Measurements from ENCODE around the gene YY1.

Gene YY1

GRCh38 chr14:100275214-100275613 lies 36.3 kb downstream of the YY1 start:
- Histone ChIP-seq H3K27ac (ENCODE audit: low read length) (no peak overlapping the region), H4K20me1 (ENCODE audit: insufficient read depth, low read length) (peaks cover 86% of the 10 kb centered on the region), H3K4me3 (ENCODE audit: low read depth in 1 of 2, low read length in 2 of 2) (no peak overlapping the region), H3K4me1 (ENCODE audit: insufficient read depth, low read length) (no peaks in the 10 kb centered on the region), H3K36me3 (ENCODE audit: insufficient read depth, low read length) (peaks cover 84% of the 10 kb centered on the region), H3K4me2 (ENCODE audit: insufficient read depth, low read length) (no peak overlapping the region), H3K27me3 (ENCODE audit: insufficient read depth, low read length, poor library complexity) (no peaks in the 10 kb centered on the region), H2AFZ (ENCODE audit: low read depth, low read length) (no peak overlapping the region), H3K9ac (ENCODE audit: low read depth, low read length) (no peak overlapping the region), H3K9me3 (ENCODE audit: insufficient read depth, low read length, severe bottlenecking) (no peaks in the 10 kb centered on the region), H3K79me2 (ENCODE audit: insufficient read depth, low read length) (peaks cover 97% of the 10 kb centered on the region)
- DNase-seq (no peak), ATAC-seq (ENCODE audit: insufficient read depth, low read depth) (no peak)
- no peak for TF ChIP-seq EZH2 (IDR thresholded peaks at IDR 0.05; ENCODE audit: borderline replicate concordance, low read depth, low read length, severe bottlenecking)
- no peak for TF ChIP-seq CTCF (IDR thresholded peaks at IDR 0.05; ENCODE audit: borderline replicate concordance, extremely low read depth, low read length, poor library complexity, severe bottlenecking)

GRCh38 chr14:100278702-100279101 lies 39.8 kb downstream of the YY1 start:
- TF ChIP-seq CTCF (IDR thresholded peaks at IDR 0.05; ENCODE audit: borderline replicate concordance, extremely low read depth, low read length, poor library complexity, severe bottlenecking) (no peak), EZH2 (IDR thresholded peaks at IDR 0.05; ENCODE audit: borderline replicate concordance, low read depth, low read length, severe bottlenecking) (no peak)
- no peak overlapping the region for H2AFZ ChIP-seq (ENCODE audit: low read depth, low read length)
- no peak for ATAC-seq (ENCODE audit: insufficient read depth, low read depth)
- peaks cover 89% of the 10 kb centered on the region for H3K36me3 ChIP-seq (ENCODE audit: insufficient read depth, low read length)
- H3K4me2 ChIP-seq (ENCODE audit: insufficient read depth, low read length), result no peak overlapping the region
- H3K9ac ChIP-seq (ENCODE audit: low read depth, low read length), result no peak overlapping the region
- H3K4me3 ChIP-seq (ENCODE audit: low read depth in 1 of 2, low read length in 2 of 2), result no peak overlapping the region
- DNase-seq, result no peak
- peaks cover 87% of the 10 kb centered on the region for H4K20me1 ChIP-seq (ENCODE audit: insufficient read depth, low read length)
- no peaks in the 10 kb centered on the region for H3K9me3 ChIP-seq (ENCODE audit: insufficient read depth, low read length, severe bottlenecking)
- H3K4me1 ChIP-seq (ENCODE audit: insufficient read depth, low read length), result no peaks in the 10 kb centered on the region
- no peaks in the 10 kb centered on the region for H3K27me3 ChIP-seq (ENCODE audit: insufficient read depth, low read length, poor library complexity)
- no peak overlapping the region for H3K27ac ChIP-seq (ENCODE audit: low read length)
- H3K79me2 ChIP-seq (ENCODE audit: insufficient read depth, low read length), result peaks cover 89% of the 10 kb centered on the region

GRCh38 chr14:100279133-100279532 lies 40.2 kb downstream of the YY1 start:
- no peak overlapping the region for H2AFZ ChIP-seq (ENCODE audit: low read depth, low read length)
- no peak overlapping the region for H3K4me2 ChIP-seq (ENCODE audit: insufficient read depth, low read length)
- H3K9ac ChIP-seq (ENCODE audit: low read depth, low read length), result no peak overlapping the region
- no peak overlapping the region for H3K4me3 ChIP-seq (ENCODE audit: low read depth in 1 of 2, low read length in 2 of 2)
- no peak for ATAC-seq (ENCODE audit: insufficient read depth, low read depth)
- no peak for DNase-seq
- no peak for TF ChIP-seq CTCF (IDR thresholded peaks at IDR 0.05; ENCODE audit: borderline replicate concordance, extremely low read depth, low read length, poor library complexity, severe bottlenecking)
- no peak for TF ChIP-seq EZH2 (IDR thresholded peaks at IDR 0.05; ENCODE audit: borderline replicate concordance, low read depth, low read length, severe bottlenecking)
- H4K20me1 ChIP-seq (ENCODE audit: insufficient read depth, low read length), result peaks cover 86% of the 10 kb centered on the region
- no peaks in the 10 kb centered on the region for H3K27me3 ChIP-seq (ENCODE audit: insufficient read depth, low read length, poor library complexity)
- H3K9me3 ChIP-seq (ENCODE audit: insufficient read depth, low read length, severe bottlenecking), result no peaks in the 10 kb centered on the region
- peaks cover 84% of the 10 kb centered on the region for H3K36me3 ChIP-seq (ENCODE audit: insufficient read depth, low read length)
- H3K79me2 ChIP-seq (ENCODE audit: insufficient read depth, low read length), result peaks cover 84% of the 10 kb centered on the region
- no peaks in the 10 kb centered on the region for H3K4me1 ChIP-seq (ENCODE audit: insufficient read depth, low read length)
- H3K27ac ChIP-seq (ENCODE audit: low read length), result no peak overlapping the region

GRCh38 chr14:100279563-100279962 lies 40.6 kb downstream of the YY1 start:
- Histone ChIP-seq H3K9me3 (ENCODE audit: insufficient read depth, low read length, severe bottlenecking) (no peaks in the 10 kb centered on the region), H3K36me3 (ENCODE audit: insufficient read depth, low read length) (peaks cover 80% of the 10 kb centered on the region), H3K9ac (ENCODE audit: low read depth, low read length) (no peak overlapping the region), H2AFZ (ENCODE audit: low read depth, low read length) (no peak overlapping the region), H3K27ac (ENCODE audit: low read length) (no peak overlapping the region), H4K20me1 (ENCODE audit: insufficient read depth, low read length) (peaks cover 85% of the 10 kb centered on the region), H3K79me2 (ENCODE audit: insufficient read depth, low read length) (peaks cover 80% of the 10 kb centered on the region), H3K27me3 (ENCODE audit: insufficient read depth, low read length, poor library complexity) (no peaks in the 10 kb centered on the region), H3K4me2 (ENCODE audit: insufficient read depth, low read length) (no peak overlapping the region), H3K4me3 (ENCODE audit: low read depth in 1 of 2, low read length in 2 of 2) (no peak overlapping the region), H3K4me1 (ENCODE audit: insufficient read depth, low read length) (no peaks in the 10 kb centered on the region)
- TF ChIP-seq CTCF (IDR thresholded peaks at IDR 0.05; ENCODE audit: borderline replicate concordance, extremely low read depth, low read length, poor library complexity, severe bottlenecking) (no peak), EZH2 (IDR thresholded peaks at IDR 0.05; ENCODE audit: borderline replicate concordance, low read depth, low read length, severe bottlenecking) (no peak)
- DNase-seq (no peak), ATAC-seq (ENCODE audit: insufficient read depth, low read depth) (no peak)
